OCI-LY3 (cell line): ENCODE data around the gene RNU1-2.
"Not testable (repeated sequence)": the region's sequence is repeated elsewhere in the genome, so short reads cannot be mapped to it uniquely, and the experiment has no call there.

Source experiments
- H2AFZ ChIP-seq: fragments of 200-600, 300-600 bp; shearing (Covaris generic); 2 replicates; pipeline ENCODE4 v1.6.0; 2014; ENCODE audit warnings: antibody characterized with exemption, low read depth, low read length
- H3K27ac ChIP-seq: fragments of 200-600, 300-600 bp; sonication (generic); 2 replicates; pipeline ENCODE4 v1.5.1; 2014; ENCODE audit warnings: mild to moderate bottlenecking, low read length, moderate library complexity, mixed read lengths
- H3K27me3 ChIP-seq: fragments of 200-600, 300-600 bp; sonication (generic); 2 replicates; pipeline ENCODE4 v1.6.1; 2014; ENCODE audit warnings: low read depth, low read length, mixed read lengths
- H3K36me3 ChIP-seq: fragments of 200-600, 300-600 bp; sonication (generic); replicated peaks from 2 replicates; pipeline ENCODE3; 2014; ENCODE audit warnings: low read depth, low read length, mixed read lengths
- H3K4me1 ChIP-seq: fragments of 300-600, 200-600 bp; sonication (generic); 2 replicates; pipeline ENCODE4 v1.6.1; 2014; ENCODE audit warnings: low read length, mixed read lengths
- H3K4me2 ChIP-seq: fragments of 200-600, 300-600 bp; sonication (generic); 2 replicates; pipeline ENCODE4 v1.6.1; 2014; ENCODE audit warnings: low read length, mixed read lengths
- H3K4me3 ChIP-seq: fragments of 300-600, 200-600 bp; sonication (generic); 2 replicates; pipeline ENCODE4 v1.5.1; 2014; ENCODE audit warnings: antibody characterized with exemption, mild to moderate bottlenecking, low read length, moderate library complexity
- H3K79me2 ChIP-seq: fragments of 300-600, 200-600 bp; shearing (Covaris generic); 2 replicates; pipeline ENCODE4 v1.6.1; 2014; ENCODE audit warnings: mild to moderate bottlenecking, low read length, mixed read lengths
- H3K9ac ChIP-seq: fragments of 300-600, 200-600 bp; shearing (Covaris generic); 2 replicates; pipeline ENCODE4 v1.6.0; 2014; ENCODE audit warnings: mild to moderate bottlenecking, low read length, moderate library complexity
- H3K9me3 ChIP-seq: fragments of 200-600, 300-600 bp; shearing (Covaris generic); 2 replicates; pipeline ENCODE4 v1.6.1; 2014; ENCODE audit warnings: low read length, mixed read lengths; ENCODE audit not compliant: insufficient read depth
- H4K20me1 ChIP-seq: fragments of 200-600, 300-600 bp; sonication (generic); 2 replicates; pipeline ENCODE4 v1.6.1; 2016; ENCODE audit warnings: low read length, mixed read lengths; ENCODE audit not compliant: insufficient read depth
- EZH2phosphoT487 ChIP-seq: fragments of 200-600 bp; shearing (Covaris generic); IDR thresholded peaks from 2 replicates; pipeline ENCODE4 v1.6.1; 2018; ENCODE audit warnings: antibody characterized with exemption, mixed run types, low read depth
- TF ChIP-seq, protein P1 (sequence below): fragments of 200-600, 300-600 bp; sonication (generic); IDR thresholded peaks from 2 replicates; pipeline ENCODE4 v1.5.1; 2014; ENCODE audit warnings: antibody characterized with exemption, low read length, low read depth

RNU1-2 gene

DNA sequence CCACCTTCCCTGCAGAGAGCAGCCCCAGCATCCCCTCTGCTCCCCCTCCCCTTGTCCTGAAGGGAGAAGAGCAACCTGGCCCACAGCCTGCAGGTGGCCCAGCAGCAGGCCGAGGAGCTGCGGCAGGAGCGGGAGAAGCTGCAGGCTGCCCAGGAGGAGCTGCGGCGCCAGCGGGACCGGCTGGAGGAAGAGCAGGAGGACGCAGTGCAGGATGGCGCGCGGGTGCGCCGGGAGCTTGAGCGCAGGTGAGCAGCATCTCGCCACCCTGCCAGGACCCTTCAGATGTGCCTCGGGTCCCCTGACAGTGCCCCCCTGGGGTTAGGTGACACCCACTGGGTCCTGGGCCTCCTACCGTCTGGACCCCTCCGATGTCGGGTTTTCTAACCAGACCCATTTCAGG lies 48.3 kb downstream of the RNU1-2 start:
- TF ChIP-seq, protein P1, sequence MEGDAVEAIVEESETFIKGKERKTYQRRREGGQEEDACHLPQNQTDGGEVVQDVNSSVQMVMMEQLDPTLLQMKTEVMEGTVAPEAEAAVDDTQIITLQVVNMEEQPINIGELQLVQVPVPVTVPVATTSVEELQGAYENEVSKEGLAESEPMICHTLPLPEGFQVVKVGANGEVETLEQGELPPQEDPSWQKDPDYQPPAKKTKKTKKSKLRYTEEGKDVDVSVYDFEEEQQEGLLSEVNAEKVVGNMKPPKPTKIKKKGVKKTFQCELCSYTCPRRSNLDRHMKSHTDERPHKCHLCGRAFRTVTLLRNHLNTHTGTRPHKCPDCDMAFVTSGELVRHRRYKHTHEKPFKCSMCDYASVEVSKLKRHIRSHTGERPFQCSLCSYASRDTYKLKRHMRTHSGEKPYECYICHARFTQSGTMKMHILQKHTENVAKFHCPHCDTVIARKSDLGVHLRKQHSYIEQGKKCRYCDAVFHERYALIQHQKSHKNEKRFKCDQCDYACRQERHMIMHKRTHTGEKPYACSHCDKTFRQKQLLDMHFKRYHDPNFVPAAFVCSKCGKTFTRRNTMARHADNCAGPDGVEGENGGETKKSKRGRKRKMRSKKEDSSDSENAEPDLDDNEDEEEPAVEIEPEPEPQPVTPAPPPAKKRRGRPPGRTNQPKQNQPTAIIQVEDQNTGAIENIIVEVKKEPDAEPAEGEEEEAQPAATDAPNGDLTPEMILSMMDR = no peak
- TF ChIP-seq EZH2phosphoT487 = no peak
- no peaks in the 10 kb centered on the region for H4K20me1 ChIP-seq
- no peaks in the 10 kb centered on the region for H3K79me2 ChIP-seq
- no peaks in the 10 kb centered on the region for H3K9me3 ChIP-seq
- H3K36me3 ChIP-seq = no peaks in the 10 kb centered on the region
- no peaks in the 10 kb centered on the region for H3K27me3 ChIP-seq
- no peaks in the 10 kb centered on the region for H3K4me1 ChIP-seq
- H3K4me2 ChIP-seq = no peak overlapping the region
- H3K9ac ChIP-seq = no peak overlapping the region
- no peak overlapping the region for H2AFZ ChIP-seq
- no peak overlapping the region for H3K4me3 ChIP-seq
- H3K27ac ChIP-seq = no peak overlapping the region

DNA sequence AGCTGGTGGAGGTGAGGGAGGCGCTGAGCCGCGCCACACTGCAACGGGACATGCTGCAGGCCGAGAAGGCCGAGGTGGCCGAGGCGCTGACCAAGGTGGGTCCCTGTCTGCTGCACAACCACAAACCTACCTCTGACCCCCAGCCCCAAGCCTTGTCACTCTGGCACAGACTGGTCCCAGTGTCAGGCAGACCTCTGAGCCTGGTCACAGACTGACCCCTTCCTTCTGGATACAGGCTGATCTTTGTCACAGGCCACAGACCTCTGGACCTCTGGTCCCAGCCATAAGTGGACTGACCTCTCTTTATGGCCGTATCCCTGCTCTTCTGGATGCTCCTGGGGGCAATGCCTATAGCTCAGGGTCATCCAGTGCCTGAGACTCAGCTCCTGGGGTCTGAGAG lies 49.7 kb downstream of the RNU1-2 start:
- H3K9me3 ChIP-seq, H3K4me3 ChIP-seq, H2AFZ ChIP-seq, H3K79me2 ChIP-seq, H3K27me3 ChIP-seq, H3K4me2 ChIP-seq, H3K4me1 ChIP-seq, H3K36me3 ChIP-seq, H3K9ac ChIP-seq, H3K27ac ChIP-seq, H4K20me1 ChIP-seq: not testable (repeated sequence)
